ENCODE data around the gene SP3.

GRCh38 chr2:174014011-174014698 is 49.0 kb upstream of the SP3 start:
- TF ChIP-seq CTCF (optimal IDR thresholded peaks at IDR 0.05 in 1 of 3, IDR thresholded peaks at IDR 0.05 in 1 of 3, conservative IDR thresholded peaks at IDR 0.05 in 1 of 3; ENCODE audit: extremely low read depth in 1 of 3, insufficient read depth in 2 of 3, low read length in 3 of 3) (no peak), EZH2 (IDR thresholded peaks at IDR 0.05; ENCODE audit: low read length) (no peak)

Data from keratinocyte (primary cell).